SH-SY5Y (cell line): ENCODE data around the gene YTHDC1.

Experiments
- GATA2 ChIP-seq: IDR thresholded peaks from 2 replicates; pipeline ENCODE4 v1.6.1; 2011; ENCODE audit warnings: mild to moderate bottlenecking, low read depth, low read length
- GATA3 ChIP-seq: IDR thresholded peaks from 2 replicates; pipeline ENCODE4 v1.6.1; 2011; ENCODE audit warnings: low read depth, mild to moderate bottlenecking, low read length, moderate library complexity

GRCh38 chr4:68378226-68378625 lies 28.3 kb upstream of the YTHDC1 start:
- TF ChIP-seq GATA2: no peak
- no peak for TF ChIP-seq GATA3
